Activated gamma-delta T cell treated with Interleukin-2 at 50 U/mL for 16 hours (primary cell): ENCODE results near the gene C3AR1.
"Not testable (repeated sequence)": the region's sequence is repeated elsewhere in the genome, so short reads cannot be mapped to it uniquely, and the experiment has no call there.

Experiments
- DNase-seq: peaks from one replicate; pipeline ENCODE4 v3.0.0-alpha.2; 2020

The C3AR1 gene

GRCh38 chr12:8026291-8026900, 39.8 kb downstream of the C3AR1 start:
- DNase-seq, result peak; percentile 95

GRCh38 chr12:8018666-8019581, 47.2 kb downstream of the C3AR1 start:
- DNase-seq, result peak; percentile 13

- DNase-seq, result not testable (repeated sequence)
These were observed 47.9 kb downstream of the C3AR1 start for GRCh38 chr12:8018213-8018612.

GRCh38 chr12:8014836-8015235, 51.3 kb downstream of the C3AR1 start:
- DNase-seq, result no peak

- no peak for DNase-seq
These were observed 53.4 kb downstream of the C3AR1 start for GRCh38 chr12:8012651-8013309.

GRCh38 chr12:8011331-8011730, 54.8 kb downstream of the C3AR1 start:
- no peak for DNase-seq
